GM19324 (cell line): Measurements from ENCODE around the gene LTB4R.
"Not testable (repeated sequence)": the region's sequence is repeated elsewhere in the genome, so short reads cannot be mapped to it uniquely, and the experiment has no call there.

ENCODE experiments used
- ATAC-seq: cut with Tn5 transposase; IDR thresholded peaks from one replicate; pipeline ENCODE4 v1.9.1; 2021; ENCODE audit warnings: mild to moderate bottlenecking, moderate library complexity; ENCODE audit not compliant: unreplicated experiment, low FRiP score

Gene LTB4R

DNA sequence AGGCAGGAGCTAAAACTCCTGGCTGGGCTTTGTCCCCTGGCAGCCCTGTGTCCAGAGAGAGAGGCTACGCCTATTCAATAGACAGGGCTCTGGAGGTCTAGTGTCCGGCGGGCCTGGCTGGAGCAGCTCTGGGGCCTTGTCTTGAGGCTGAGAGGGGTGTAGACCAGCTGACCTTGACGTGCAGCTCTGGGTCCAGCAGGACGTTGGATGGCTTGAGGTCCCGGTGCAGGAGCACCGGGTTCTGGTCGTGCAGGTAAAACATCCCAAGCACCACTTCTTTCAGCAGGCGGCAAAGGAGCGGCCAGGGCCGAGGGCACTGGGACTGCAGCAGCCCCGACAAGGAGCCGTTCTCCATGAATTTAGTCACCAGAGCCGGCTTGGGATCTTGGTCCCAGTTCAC lies 27.5 kb downstream of the LTB4R start:
- no peak for ATAC-seq

DNA sequence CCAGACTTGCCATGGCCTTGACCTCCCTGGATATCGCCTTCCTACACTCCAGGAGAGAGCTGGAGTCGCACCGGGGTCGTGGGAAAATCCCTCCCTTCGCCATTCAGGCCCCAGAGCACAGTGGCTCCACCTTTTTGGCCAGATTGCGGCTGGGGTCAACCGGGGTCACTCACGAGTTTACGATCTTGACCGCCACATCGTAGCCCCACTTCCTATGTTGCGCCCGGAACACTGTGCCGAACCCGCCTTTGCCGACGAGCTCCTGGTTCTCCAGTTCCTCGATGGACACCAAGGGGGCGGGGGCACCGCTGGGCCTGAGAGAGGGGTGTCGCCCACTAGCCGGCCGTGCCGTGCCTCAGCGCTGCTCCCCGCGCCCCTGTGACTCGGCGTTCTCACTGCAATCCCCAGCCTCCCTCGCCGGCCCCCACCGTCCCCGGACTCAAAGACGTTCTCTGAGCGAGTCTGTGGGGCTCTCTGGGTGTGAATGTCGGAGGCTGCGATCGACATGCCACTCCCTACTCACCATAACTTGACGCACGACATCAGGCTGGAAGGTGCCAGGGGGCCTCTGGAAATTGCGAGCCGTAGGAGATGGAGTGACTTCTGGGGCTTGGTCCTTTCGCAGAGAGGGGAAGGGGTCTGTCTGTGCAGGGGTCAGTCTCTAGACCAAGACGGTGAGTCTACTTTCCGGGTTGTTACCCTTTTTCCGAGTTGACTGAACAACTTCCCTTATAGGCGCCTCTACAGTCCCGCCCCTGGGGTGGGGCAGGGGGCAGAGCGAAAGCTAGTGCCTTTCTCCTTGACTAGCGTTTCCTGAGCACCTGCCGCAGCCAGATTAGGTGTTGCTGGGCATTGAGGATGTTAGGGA lies 28.2 kb downstream of the LTB4R start, which contains the start of gene RIPK3:
Gene RIPK3 (minus strand): TSS at position 708 of the 868 bp plus-strand sequence. CDS start 165 bp downstream, at position 543.
- peak; percentile 91 for ATAC-seq

DNA sequence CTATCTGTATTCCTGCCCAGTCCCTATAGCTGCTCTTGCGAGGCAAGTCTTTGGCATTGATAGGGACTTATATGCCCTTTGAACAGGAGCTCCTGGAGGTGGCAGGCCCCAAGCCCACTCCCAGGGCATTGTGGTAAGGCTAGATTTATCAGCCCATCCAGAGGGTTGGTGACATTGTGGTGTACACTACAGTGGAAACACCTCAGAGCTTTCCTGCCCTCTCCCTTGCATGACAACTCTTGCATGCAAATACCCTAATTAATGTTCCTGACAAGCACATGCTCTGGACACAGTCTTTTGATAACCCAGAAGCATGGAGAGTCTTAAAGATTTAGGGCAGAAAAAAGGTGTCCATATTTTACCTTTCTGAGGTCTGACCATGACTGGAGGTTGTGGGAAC lies 29.3 kb downstream of the LTB4R start:
- no peak for ATAC-seq

DNA sequence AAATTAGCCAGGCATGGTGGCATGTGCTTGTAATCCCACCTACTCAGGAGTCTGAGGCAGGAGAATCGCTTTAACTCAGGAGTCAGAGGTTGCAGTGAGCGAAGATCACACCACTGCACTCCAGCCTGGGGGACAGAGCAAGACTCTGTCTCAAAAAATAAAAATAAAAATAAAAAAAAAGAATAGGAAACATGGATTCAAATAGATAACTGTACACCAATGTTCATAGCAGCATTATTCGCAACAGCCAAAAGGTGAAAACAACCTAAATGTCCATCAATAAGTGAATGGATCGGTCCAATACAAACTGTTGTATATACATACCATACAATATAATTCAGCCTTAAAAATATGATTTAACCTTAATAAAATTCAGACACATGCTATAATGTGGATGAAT lies 31.6 kb downstream of the LTB4R start:
- ATAC-seq = no peak

DNA sequence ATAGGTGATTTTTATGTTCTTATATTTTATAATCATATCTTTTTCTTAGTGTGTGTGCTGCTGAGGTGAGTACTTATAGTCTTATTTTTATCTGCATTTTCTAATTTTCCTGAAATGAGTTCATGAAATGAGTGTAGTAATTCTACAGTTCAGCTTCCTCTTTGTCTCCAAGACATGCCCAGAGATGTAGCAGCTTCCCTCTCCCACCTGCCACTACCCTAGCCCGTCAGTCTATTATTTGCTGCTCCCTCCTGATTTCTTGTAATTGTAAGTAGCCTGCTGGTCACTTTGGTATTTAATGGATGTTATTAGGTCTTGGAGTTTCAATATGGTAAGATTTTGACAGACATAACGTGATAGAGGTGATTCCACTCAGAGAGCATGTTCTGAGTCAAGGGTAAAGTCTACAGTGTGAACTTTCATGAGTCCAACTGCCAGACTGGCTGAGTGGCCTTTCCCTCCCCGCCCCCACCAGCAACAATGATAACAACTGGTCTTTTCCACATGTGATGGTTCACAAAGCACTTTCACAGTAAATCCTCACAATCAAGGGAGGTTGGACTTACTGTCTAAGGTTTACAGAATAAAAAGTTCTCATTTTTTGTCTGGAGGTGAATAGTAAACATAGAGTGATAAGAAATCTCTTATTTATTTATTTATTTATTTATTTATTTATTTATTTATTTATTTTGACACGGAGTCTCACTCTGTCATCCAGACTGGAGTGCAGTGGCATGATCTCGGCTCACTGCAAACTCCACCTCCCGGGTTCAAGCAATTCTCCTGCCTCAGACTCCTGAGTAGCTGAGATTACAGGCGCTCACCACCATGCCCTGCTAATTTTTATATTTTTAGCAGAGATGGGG lies 32.7 kb downstream of the LTB4R start:
- ATAC-seq = no peak

DNA sequence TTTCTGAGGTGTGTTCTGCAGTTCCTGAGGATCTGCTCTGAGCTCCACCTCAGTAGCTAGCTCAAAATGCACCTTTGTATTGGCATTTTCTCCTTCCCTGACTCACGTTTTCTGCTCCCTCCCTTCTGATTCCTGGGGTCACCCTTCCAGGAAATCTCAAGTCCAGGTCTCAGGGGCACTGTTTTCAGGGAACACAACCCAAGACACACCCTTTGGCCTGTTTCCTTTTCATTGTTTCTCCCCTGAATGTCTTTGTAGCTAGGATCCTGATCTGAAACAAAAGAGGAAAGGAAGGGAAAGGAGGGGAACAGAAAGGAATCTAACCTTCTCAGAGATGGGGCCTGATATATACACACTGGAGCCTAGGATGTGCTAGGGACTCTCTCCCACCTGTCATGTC lies 35.8 kb downstream of the LTB4R start:
- no peak for ATAC-seq

DNA sequence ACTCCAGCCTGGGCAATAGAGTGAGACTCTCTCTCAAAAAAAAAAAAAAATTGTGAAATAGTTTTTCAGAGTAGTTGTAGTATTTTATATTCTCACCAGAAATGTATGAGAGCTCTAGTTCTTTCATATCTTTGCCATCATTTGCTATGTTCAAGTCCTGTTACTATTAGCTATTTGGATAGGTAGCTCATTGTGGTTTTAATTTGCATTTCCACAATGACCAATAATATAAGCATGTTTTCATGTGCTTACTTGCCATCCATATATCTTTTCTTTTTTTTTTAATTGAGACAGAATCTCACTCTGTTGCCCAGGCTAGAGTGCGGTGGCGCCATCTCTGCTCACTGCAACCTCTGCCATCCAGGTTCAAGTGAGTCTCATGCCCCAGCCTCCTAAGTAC lies 36.9 kb downstream of the LTB4R start:
- no peak for ATAC-seq

DNA sequence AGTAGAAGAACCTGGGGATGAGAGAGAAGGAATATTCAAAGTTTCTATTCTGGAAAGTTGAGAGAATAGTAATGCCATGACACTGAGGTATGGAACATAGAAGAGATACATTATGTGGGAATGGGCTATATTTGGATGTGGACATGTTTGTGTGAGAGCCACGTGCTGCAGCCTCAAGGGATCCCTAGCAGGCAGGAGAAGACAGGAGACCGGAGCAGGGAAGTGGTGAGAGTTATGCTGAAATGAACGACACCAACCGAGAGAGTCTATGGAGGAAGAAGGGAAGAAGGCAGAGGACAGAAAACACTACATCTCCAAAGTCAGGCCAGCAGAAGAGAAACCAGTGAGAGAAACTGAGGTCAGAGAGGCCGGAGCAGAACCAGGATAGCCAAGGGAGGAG lies 38.4 kb downstream of the LTB4R start:
- no peak for ATAC-seq

DNA sequence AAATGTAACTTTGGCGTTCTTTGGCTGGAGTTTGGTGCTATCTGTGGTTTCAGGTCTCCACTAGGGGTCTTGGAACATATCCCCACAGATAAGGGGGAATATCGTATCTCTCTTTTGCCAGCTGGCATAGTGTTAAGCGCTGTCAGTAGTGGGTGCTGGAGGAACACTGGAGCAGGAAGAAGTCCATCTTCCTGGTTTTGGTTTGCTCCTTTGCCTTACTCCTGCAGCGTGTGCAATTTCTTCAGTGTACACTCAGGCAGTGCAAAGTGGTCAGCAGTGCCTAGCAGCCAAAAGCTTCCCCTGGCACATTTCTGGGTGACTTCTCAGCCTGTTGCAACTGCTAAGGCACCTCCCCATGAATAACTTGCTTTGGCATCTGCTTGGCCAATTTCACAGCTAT lies 40.2 kb downstream of the LTB4R start:
- ATAC-seq = no peak

DNA sequence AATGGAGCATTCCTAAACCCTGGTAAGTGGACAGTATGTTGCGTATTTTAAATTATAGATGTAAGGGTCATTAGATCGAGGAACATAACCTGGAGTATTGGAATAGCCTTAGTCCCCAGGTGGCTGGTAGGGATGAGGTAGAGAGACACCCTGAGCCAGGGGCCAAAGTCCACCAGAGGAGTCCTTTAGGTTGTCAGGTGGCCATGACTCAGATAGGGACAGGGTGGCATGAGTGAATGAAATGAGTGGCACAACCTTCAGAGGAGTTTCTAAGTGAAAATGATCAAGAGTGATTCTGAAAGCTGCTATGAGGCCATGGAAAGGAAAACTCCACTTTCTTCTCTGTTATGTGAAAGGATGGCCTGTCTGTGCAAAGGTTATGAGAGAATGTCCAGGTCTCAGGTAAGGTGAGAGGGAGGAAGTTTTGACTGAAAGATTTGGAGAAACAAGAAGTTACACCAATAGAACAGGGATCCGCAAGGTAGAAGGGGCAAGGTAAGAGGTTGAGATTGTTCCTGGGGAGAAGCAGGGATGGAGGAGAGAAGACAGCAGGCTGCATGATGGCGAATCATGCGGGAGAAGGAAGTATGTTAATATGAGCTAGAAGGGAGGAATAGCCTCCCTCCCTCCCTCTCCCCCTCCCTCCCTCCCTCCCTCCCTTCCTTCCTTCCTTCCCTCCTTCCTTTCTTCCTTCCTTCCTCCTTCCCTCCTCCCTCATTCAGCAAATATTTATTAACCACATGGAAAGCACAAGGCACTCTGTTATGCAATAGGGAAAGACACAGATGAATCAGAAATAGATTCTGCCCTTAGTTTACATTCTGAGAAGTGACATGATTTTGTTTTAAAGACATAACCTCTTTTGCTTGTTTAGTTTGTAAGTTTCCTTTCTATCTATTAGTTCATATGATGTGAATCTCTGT lies 42.5 kb downstream of the LTB4R start:
- no peak for ATAC-seq

DNA sequence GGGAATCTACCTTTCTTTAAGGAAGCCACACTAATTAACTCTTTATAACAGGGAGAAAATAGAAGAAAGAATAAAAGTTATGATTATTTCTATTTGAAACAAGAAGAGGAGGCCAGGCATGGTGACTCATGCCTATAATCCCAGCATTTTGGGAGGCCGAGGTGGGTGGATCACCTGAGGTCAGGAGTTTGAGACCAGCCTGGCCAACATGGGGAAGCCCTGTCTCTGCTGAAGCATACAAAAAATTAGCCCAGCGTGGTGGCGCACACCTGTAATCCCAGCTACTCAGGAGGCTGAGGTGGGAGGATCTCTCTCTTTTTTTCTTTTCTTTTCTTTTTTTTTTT lies 43.2 kb downstream of the LTB4R start:
- not testable (repeated sequence) for ATAC-seq

DNA sequence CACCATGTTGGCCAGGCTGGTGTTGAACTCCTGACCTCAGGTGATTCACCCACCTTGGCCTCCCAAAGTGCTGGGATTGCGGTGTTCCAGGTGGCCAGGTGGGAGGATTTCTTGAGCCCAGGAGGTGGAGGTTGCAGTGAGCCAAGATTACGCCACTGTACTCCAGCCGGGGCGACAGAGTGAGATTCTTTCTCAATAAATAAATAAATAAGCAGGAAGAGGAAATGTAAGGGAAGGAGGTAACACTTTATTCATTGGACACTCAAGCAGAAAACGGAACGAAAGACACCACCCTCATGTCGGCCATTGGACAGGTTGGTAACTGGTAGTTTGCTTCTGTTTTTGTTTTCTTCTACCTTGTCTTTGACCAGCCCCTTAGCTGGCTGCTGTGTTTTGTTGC lies 43.7 kb downstream of the LTB4R start:
- no peak for ATAC-seq

DNA sequence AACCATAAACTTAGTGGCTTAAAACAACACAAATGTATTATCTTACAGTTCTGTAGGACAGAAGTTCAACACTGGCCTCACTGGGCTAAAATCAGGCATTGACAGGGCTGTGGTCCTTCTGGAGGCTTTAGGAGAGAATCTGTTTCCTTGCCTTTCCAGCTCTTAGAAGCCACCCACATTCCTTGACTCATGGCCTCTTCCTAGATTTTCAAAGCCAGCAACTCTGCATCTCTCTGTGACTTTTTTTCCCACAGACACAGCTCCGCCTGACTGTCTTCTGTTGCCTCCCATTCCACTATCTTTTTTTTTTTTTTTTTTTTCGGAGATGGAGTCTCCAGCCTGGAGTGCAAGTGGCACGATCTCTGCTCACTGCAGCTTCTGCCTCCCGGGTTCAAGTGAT lies 44.9 kb downstream of the LTB4R start:
- ATAC-seq = no peak

DNA sequence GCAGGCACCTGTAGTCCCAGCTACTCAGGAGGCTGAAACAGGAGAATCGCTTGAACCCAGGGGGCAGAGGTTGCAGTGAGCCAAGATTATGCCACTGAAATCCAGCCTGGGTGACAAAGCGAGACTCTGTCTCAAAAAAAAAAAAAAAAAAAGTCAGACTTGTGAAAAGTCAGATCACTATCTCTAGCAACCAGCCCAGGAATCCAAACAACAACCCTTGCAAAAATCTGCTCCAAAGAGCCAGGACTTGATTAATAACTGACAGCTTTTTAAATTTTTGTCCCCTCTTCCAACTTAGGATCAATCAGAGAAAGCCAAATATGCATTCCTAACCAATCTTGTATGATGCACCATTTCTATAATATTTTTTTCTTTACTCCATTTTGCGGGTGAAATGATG lies 49.0 kb downstream of the LTB4R start:
- ATAC-seq = no peak

DNA sequence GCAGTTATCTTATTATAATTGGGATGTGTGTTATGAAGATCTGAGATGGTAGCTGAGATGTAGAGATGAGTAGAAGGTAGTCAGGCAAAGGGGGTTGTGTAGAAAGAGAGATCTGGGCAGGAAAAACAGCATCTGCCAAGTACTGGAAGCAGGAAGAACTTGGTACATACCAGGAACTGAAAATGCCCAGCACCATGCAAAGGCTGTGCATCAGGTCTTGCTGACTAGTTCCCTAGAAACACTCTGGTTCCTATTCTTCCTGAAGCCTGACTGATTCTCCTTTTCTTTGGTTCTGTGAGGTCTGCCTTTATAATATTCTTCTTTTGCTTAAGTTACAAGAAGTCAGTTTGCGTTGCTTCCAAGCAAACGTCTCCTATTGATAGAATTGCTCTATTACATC lies 50.0 kb downstream of the LTB4R start:
- no peak for ATAC-seq

DNA sequence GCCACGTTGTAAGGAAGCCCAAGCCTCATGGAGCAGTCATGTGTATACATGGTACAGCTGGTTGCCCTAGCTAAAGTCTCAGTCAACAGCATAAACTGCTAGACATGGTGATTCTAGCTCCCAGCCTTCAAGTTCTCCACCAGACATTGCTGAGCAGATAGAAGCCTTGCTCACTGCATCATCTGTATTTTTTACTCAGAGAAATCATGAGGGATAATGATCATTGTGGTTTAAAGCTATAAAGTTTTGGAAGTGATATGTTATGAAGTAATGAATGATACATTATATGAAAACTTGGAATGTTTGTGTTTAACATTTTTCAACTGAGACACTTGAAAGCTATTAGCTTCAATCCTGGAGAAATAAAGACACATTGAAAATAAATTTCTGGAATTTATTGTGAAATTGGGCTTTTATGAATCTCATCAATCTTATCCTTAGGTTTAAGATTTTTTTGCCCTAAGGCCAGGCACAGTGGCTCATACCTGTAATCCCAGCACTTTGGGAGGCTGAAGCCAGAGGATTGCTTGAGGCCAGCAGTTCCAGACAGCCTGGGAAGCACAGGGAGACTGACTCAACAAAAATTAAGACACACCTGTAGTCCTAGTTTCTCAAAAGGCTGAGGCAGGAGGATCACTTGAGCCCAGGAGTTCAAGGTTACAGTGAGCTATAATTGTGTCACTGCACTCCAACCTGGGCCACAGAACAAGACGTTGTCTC lies 51.1 kb downstream of the LTB4R start:
- no peak for ATAC-seq

DNA sequence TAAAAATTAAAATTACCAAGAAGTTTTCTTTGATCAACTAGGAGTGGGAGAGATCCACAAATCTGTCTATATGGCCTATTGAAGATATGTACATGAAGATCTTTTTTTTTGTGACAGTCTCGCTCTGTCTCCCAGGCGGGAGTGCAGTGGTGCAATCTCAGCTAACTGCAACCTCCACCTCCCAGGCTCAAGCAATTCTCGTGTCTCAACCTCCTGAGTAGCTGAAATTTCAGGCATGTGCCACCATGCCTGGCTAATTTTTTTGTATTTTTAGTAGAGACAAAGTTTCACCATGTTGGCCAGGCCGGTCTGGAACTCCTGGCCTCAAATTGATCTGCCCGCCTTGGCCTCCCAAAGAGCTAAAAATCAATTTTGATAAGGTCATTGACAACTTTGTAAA lies 52.1 kb downstream of the LTB4R start:
- no peak for ATAC-seq

DNA sequence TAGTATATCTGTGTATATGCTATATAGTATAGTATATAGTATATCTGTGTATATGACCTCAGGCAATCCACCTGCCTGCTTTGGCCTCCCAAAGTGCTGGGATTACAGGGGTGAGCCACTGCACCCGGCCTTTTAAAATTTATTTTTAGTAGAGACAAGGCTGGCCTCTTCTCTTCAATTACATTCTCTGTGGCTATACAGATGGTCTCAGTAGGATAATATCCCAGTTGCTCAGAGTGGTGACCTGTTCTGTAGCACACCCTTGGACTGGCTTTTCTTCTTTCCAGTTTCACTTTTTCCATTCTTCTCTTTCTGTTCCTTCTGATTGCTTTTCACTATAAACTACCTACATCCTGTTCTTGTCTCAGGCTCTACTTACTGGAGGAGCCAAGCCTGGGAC lies 53.5 kb downstream of the LTB4R start:
- ATAC-seq = no peak

DNA sequence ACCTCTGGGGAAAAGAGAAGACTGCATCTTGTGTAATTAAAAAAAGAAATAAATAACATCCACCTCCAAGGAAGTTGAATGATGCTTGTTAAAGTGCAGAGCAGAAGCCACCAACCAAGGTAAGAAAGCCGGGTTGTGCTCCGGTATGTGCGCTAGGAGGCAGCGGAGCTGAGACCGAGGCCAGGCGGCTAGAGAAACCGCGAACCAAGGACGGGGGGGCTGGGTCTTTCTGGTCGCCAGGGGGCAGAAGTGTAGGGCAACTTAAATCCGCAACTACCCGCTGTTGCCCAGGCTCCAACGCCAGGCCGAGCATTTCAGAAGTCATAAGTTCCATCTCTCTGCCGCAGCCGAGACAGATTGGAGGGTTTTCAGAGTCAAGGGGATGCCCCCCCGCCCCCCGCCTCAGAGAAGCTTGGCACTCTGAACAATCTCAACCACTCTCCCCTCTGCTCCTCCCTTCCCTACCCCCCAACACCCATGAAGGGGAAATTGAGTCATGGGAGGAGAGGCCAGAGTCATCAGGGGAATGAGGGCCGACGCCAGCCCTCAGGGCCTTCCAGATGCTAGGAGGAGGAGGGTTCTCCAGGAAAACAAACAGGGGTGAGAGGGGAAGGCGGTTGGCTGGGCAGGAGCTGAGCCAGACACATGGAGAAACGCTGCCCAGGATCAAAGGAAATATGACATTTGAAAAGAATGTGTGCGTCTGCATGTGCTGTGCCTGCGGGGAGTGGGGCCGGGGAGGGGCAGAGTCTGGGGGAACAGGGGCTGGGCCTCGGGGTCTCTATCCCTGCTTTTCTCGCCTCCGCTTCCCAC lies 54.5 kb downstream of the LTB4R start:
- no peak for ATAC-seq
